WERI-Rb-1 (cell line): ENCODE data around the gene DCTN5.

ENCODE experiments used
- DNase-seq: peaks from one replicate; pipeline ENCODE4 v3.0.0-alpha.2; 2020
- H3K27ac ChIP-seq: fragments of 250-450 bp; sonication (Bioruptor Pico); 2 replicates; pipeline ENCODE4 v1.5.1; 2020; ENCODE audit warnings: mild to moderate bottlenecking, moderate library complexity
- H3K27me3 ChIP-seq: fragments of 250-450 bp; sonication (Bioruptor Pico); 2 replicates; pipeline ENCODE4 v1.5.1; 2021; ENCODE audit warnings: mild to moderate bottlenecking, low read depth, moderate library complexity; ENCODE audit not compliant: insufficient read depth, severe bottlenecking
- H3K36me3 ChIP-seq: fragments of 250-450 bp; sonication (Bioruptor Pico); 2 replicates; pipeline ENCODE4 v1.5.1; 2020; ENCODE audit warnings: mild to moderate bottlenecking, moderate library complexity
- H3K4me3 ChIP-seq: 2 replicates; pipeline ENCODE4 v1.5.1; 2011; ENCODE audit warnings: low read depth, mild to moderate bottlenecking, control low read depth, low read length
- H3K9me3 ChIP-seq: fragments of 250-450 bp; sonication (Bioruptor Pico); 2 replicates; pipeline ENCODE4 v1.5.1; 2021; ENCODE audit warnings: mild to moderate bottlenecking, moderate library complexity; ENCODE audit not compliant: severe bottlenecking
- TF ChIP-seq, protein P1 (sequence below): IDR thresholded peaks from 2 replicates; pipeline ENCODE4 v1.5.1; 2011; ENCODE audit warnings: low read depth, mild to moderate bottlenecking, control low read depth, inconsistent platforms, low read length

The DCTN5 gene

GRCh38 chr16:23676924-23677480 is 35.7 kb downstream of the DCTN5 start:
- peak overlapping the region; percentile 87 for H3K27ac ChIP-seq
- peaks cover 39% of the 10 kb centered on the region for H3K36me3 ChIP-seq
- H3K9me3 ChIP-seq = no peaks in the 10 kb centered on the region
- DNase-seq = no peak
- H3K4me3 ChIP-seq = no peak overlapping the region
- TF ChIP-seq, protein P1, sequence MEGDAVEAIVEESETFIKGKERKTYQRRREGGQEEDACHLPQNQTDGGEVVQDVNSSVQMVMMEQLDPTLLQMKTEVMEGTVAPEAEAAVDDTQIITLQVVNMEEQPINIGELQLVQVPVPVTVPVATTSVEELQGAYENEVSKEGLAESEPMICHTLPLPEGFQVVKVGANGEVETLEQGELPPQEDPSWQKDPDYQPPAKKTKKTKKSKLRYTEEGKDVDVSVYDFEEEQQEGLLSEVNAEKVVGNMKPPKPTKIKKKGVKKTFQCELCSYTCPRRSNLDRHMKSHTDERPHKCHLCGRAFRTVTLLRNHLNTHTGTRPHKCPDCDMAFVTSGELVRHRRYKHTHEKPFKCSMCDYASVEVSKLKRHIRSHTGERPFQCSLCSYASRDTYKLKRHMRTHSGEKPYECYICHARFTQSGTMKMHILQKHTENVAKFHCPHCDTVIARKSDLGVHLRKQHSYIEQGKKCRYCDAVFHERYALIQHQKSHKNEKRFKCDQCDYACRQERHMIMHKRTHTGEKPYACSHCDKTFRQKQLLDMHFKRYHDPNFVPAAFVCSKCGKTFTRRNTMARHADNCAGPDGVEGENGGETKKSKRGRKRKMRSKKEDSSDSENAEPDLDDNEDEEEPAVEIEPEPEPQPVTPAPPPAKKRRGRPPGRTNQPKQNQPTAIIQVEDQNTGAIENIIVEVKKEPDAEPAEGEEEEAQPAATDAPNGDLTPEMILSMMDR = no peak
- H3K27me3 ChIP-seq = no peaks in the 10 kb centered on the region

- TF ChIP-seq, protein P1 = peak; percentile 36; the same call in 1 of the 2 replicates
- peak within 1 kb of the TSS; percentile 87 for H3K27ac ChIP-seq
- peaks cover 43% of the 10 kb centered on the region for H3K36me3 ChIP-seq
- DNase-seq = peak; percentile 91
- peak within 1 kb of the TSS; percentile 97 for H3K4me3 ChIP-seq
- no peaks in the 10 kb centered on the region for H3K9me3 ChIP-seq
- no peaks in the 10 kb centered on the region for H3K27me3 ChIP-seq
Measured at GRCh38 chr16:23678430-23679273, 37.4 kb downstream of the DCTN5 start, which contains the start of gene PLK1. Gene PLK1 (plus strand): TSS chr16:23678889. CDS start chr16:23678933, 44 bp downstream.

GRCh38 chr16:23679274-23679985 is 38.2 kb downstream of the DCTN5 start:
- Histone ChIP-seq H3K27ac (peak overlapping the region; percentile 87), H3K36me3 (peaks cover 51% of the 10 kb centered on the region), H3K4me3 (peak overlapping the region; percentile 97), H3K27me3 (no peaks in the 10 kb centered on the region), H3K9me3 (no peaks in the 10 kb centered on the region)
- DNase-seq = peak; percentile 58
- TF ChIP-seq, protein P1 = no peak

DNA sequence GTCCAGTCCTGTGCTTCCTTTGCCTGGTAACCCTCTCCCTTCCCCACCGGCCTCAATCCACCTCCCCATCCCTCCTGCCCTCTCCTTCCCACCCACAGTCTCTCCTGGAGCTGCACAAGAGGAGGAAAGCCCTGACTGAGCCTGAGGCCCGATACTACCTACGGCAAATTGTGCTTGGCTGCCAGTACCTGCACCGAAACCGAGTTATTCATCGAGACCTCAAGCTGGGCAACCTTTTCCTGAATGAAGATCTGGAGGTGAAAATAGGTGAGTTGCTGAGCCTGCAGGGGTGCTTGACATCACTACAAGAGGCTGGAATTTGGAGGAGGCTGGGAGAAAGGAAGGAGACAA is 38.7 kb downstream of the DCTN5 start:
- TF ChIP-seq, protein P1 = no peak
- no peak for DNase-seq
- peaks cover 54% of the 10 kb centered on the region for H3K36me3 ChIP-seq
- H3K27ac ChIP-seq = peak overlapping the region; percentile 87
- H3K4me3 ChIP-seq = peak overlapping the region; percentile 97
- H3K9me3 ChIP-seq = no peaks in the 10 kb centered on the region
- no peaks in the 10 kb centered on the region for H3K27me3 ChIP-seq

GRCh38 chr16:23682181-23682580 is 40.9 kb downstream of the DCTN5 start:
- Histone ChIP-seq H3K36me3 (peaks cover 71% of the 10 kb centered on the region), H3K27me3 (no peaks in the 10 kb centered on the region), H3K4me3 (no peak overlapping the region), H3K9me3 (no peaks in the 10 kb centered on the region), H3K27ac (no peak overlapping the region)
- DNase-seq = no peak
- TF ChIP-seq, protein P1 = no peak
